Fibroblast of lung (primary cell): ENCODE results near the gene SP7. TPM values are rescaled to one million over a fixed set of nuclear protein-coding genes. Genes with fewer than 3 reads are reported as not detected.
A peak's percentile ranks its signal among the peaks of the same experiment; 100 is the strongest.

ENCODE experiments used
- DNase-seq, 2 donors: peaks; one replicate each; pipeline versions ENCODE4 v3.0.0 to v3.0.0-alpha.2; 2010; ENCODE audit warnings: low read depth in 2 of 2
- H2AFZ ChIP-seq: 2 replicates; pipeline ENCODE4 v1.5.1; 2012; ENCODE audit warnings: low read length, control low read depth, inconsistent platforms
- H3K27ac ChIP-seq: 2 replicates; pipeline ENCODE4 v1.5.1; 2011; ENCODE audit warnings: low read length, control low read depth; ENCODE audit not compliant: insufficient read depth
- H3K27me3 ChIP-seq: 2 replicates; pipeline ENCODE4 v1.5.1; 2011; ENCODE audit warnings: mild to moderate bottlenecking, low read length; ENCODE audit not compliant: control insufficient read depth, insufficient read depth
- H3K36me3 ChIP-seq: 2 replicates; pipeline ENCODE4 v1.5.1; 2011; ENCODE audit warnings: low read length; ENCODE audit not compliant: control insufficient read depth, insufficient read depth
- H3K4me1 ChIP-seq: 2 replicates; pipeline ENCODE4 v1.5.1; 2011; ENCODE audit warnings: low read length; ENCODE audit not compliant: control insufficient read depth, insufficient read depth; ENCODE audit errors: extremely low read depth
- H3K4me2 ChIP-seq: 2 replicates; pipeline ENCODE4 v1.5.1; 2011; ENCODE audit warnings: low read length, control low read depth; ENCODE audit not compliant: insufficient read depth; ENCODE audit errors: extremely low read depth
- H3K4me3 ChIP-seq, 4 experiments: fragments of 200-600 bp in 1 of 4; sonication (generic) in 1 of 4; replicated peaks in 1 of 4; 2 replicates each; pipeline ENCODE4 v1.5.1; 2011 to 2016; ENCODE audit warnings: low read length in 4 of 4, low read depth in 3 of 4, mild to moderate bottlenecking in 3 of 4, control low read depth in 2 of 4, inconsistent platforms in 1 of 4, mixed read lengths in 1 of 4; ENCODE audit not compliant: insufficient read depth in 1 of 4; ENCODE audit errors: control extremely low read depth in 1 of 4
- H3K79me2 ChIP-seq: 2 replicates; pipeline ENCODE4 v1.5.1; 2012; ENCODE audit warnings: mild to moderate bottlenecking, low read length, inconsistent platforms; ENCODE audit not compliant: control insufficient read depth, insufficient read depth
- H3K9ac ChIP-seq: 2 replicates; pipeline ENCODE4 v1.5.1; 2011; ENCODE audit warnings: mild to moderate bottlenecking, low read length, control low read depth; ENCODE audit not compliant: insufficient read depth
- H3K9me3 ChIP-seq: 2 replicates; pipeline ENCODE4 v1.5.1; 2012; ENCODE audit warnings: low read depth, low read length; ENCODE audit not compliant: control insufficient read depth, insufficient read depth
- H4K20me1 ChIP-seq: 2 replicates; pipeline ENCODE4 v1.5.1; 2011; ENCODE audit warnings: low read length; ENCODE audit not compliant: control insufficient read depth, insufficient read depth; ENCODE audit errors: extremely low read depth
- EZH2 ChIP-seq: IDR thresholded peaks from 2 replicates; pipeline ENCODE4 v1.5.1; 2012; ENCODE audit warnings: low read length, control low read depth, mild to moderate bottlenecking; ENCODE audit errors: missing control alignments
- polyA plus RNA-seq, 2 donors: library from polyadenylated mRNA; depleted of rRNA in 1 of 2; stranded (reverse) in 1 of 2; unstranded in 1 of 2; fragments of >200 nt; gene quantifications; 2 replicates each; pipeline ENCODE4 v1.2.1, GENCODE V29; 2011 to 2012; ENCODE audit warnings: missing spikeins in 1 of 2
- total RNA-seq: library from RNA; depleted of rRNA; stranded (reverse); fragments of >200 nt; gene quantifications from 2 replicates; pipeline ENCODE4 v1.2.1, GENCODE V29; 2014
- TF ChIP-seq, protein P1 (sequence below), 2 donors: IDR thresholded peaks in 1 of 2; conservative IDR thresholded peaks in 1 of 2; 1 replicate in 1 of 2; 2 replicates in 1 of 2; pipeline ENCODE4 v1.5.1; 2011 to 2012; ENCODE audit warnings: low read length in 2 of 2, control low read depth in 1 of 2, inconsistent platforms in 1 of 2, low read depth in 1 of 2, mild to moderate bottlenecking in 1 of 2

The SP7 gene
- total and polyA plus RNA-seq, 2 donors (not counting 1 experiment from before 2014, with no cell fraction given), result not detected

DNA sequence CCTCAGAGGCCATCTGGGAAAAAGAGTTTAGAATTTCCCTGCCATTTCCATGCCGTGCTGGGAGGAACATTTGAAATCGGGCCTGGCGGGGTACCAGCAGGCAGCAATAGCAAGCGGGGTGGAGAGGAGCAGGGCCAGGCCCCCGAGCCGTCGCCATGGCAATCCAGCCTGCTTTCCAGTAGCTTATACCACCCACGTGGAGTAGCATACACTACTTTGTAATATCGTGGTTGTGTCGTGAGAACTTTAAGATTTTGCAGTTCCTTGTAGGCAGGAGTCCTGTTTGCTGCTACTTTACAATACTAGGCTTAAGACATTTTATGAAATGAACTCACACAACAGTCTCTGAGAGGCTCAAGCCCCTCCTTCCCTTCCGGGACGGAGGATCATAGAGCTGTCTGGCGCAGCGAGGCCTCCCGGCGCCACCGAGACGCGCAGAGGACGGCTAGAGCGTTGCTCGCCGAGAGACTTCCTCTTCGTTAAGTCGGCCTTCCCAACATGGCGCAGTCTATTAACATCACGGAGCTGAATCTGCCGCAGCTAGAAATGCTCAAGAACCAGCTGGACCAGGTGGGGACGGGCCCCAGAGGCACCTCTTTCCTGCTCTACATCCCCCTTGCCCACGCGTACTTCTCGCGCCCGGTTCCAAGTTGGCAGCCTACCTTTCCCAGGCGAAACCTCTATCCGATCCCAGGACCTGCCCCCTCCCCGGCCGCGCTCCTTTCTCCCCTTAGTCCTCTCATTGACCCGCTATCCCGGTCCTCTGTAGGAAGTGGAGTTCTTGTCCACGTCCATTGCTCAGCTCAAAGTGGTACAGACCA, 40.9 kb downstream of the SP7 start, which contains the start of gene PFDN5:
PFDN5 (plus strand) TSS at position 473 of the 821 bp plus-strand sequence; CDS start at position 499, 26 bp downstream.
- Histone ChIP-seq H3K4me3 (peak within 1 kb of the TSS; percentile 76 to 94 (median 86)), H3K9ac (peak within 1 kb of the TSS; percentile 90), H3K27ac (peak within 1 kb of the TSS; percentile 95), H4K20me1 (no peaks in the 10 kb centered on the region), H3K4me1 (peaks cover 24% of the 10 kb centered on the region), H3K27me3 (no peaks in the 10 kb centered on the region), H3K9me3 (no peaks in the 10 kb centered on the region), H2AFZ (peak within 1 kb of the TSS; percentile 92), H3K4me2 (peak within 1 kb of the TSS; percentile 75), H3K36me3 (peaks cover 10% of the 10 kb centered on the region), H3K79me2 (peaks cover 25% of the 10 kb centered on the region)
- TF ChIP-seq, protein P1, sequence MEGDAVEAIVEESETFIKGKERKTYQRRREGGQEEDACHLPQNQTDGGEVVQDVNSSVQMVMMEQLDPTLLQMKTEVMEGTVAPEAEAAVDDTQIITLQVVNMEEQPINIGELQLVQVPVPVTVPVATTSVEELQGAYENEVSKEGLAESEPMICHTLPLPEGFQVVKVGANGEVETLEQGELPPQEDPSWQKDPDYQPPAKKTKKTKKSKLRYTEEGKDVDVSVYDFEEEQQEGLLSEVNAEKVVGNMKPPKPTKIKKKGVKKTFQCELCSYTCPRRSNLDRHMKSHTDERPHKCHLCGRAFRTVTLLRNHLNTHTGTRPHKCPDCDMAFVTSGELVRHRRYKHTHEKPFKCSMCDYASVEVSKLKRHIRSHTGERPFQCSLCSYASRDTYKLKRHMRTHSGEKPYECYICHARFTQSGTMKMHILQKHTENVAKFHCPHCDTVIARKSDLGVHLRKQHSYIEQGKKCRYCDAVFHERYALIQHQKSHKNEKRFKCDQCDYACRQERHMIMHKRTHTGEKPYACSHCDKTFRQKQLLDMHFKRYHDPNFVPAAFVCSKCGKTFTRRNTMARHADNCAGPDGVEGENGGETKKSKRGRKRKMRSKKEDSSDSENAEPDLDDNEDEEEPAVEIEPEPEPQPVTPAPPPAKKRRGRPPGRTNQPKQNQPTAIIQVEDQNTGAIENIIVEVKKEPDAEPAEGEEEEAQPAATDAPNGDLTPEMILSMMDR (conservative IDR thresholded peaks at IDR 0.05 in 1 of 2, IDR thresholded peaks at IDR 0.05 in 1 of 2; ENCODE audit: low read depth in 1 of 2, low read length in 2 of 2), result no peak
- no peak for TF ChIP-seq EZH2
- peak; percentile 92 to 94 for DNase-seq

DNA sequence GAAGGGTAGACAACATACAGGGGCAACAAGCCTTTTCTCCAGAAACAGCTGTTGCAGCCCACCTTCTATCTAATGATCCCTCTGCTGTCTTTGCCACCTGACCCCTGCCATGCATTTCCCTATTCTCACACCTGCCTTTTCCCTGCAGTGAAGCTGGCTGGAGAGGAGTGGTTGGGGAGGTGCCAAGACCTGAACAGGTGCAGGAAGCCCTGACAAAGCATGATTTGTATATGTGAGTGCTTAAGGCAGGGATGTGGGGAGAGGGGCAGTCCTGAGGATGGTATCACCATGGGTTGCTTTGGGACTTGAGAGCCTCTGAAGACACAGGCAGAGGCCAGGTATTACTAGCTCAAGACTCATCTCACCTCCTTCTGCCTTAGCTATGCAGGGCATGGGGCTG, 43.7 kb downstream of the SP7 start:
- H3K27me3 ChIP-seq, result no peaks in the 10 kb centered on the region
- H3K27ac ChIP-seq, result no peak overlapping the region
- peaks cover 23% of the 10 kb centered on the region for H3K4me1 ChIP-seq
- no peak overlapping the region for H3K9ac ChIP-seq
- no peak for DNase-seq
- peaks cover 21% of the 10 kb centered on the region for H3K79me2 ChIP-seq
- no peaks in the 10 kb centered on the region for H3K9me3 ChIP-seq
- H3K4me3 ChIP-seq, result no peak overlapping the region
- no peak overlapping the region for H2AFZ ChIP-seq
- H3K4me2 ChIP-seq, result no peak overlapping the region
- TF ChIP-seq, protein P1 (conservative IDR thresholded peaks at IDR 0.05 in 1 of 2, IDR thresholded peaks at IDR 0.05 in 1 of 2; ENCODE audit: low read depth in 1 of 2, low read length in 2 of 2), result no peak
- no peak for TF ChIP-seq EZH2
- peaks cover 14% of the 10 kb centered on the region for H3K36me3 ChIP-seq
- H4K20me1 ChIP-seq, result no peaks in the 10 kb centered on the region

DNA sequence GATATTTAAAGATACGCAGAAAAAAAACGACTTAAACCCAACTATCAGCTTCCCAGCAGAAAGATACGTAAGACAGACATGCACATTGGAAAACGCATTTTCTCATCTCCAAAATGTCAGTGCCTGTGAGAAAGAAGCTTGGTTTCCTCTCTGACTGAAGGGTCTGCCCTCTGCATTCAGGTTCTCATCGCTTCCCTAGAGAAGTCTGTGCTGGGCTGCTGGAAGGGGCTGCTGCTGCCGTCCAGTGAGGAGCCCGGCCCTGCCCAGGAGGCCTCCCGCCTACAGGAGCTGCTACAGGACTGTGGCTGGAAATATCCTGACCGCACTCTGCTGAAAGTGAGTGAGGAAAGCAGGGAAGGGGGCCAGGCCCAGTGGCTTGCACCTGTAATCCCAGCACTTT, 45.5 kb downstream of the SP7 start:
- H3K4me1 ChIP-seq, result peaks cover 20% of the 10 kb centered on the region
- H4K20me1 ChIP-seq, result no peaks in the 10 kb centered on the region
- no peak overlapping the region for H3K9ac ChIP-seq
- peak; percentile 24 to 52 for DNase-seq
- peak overlapping the region; percentile 56 for H3K27ac ChIP-seq
- no peaks in the 10 kb centered on the region for H3K27me3 ChIP-seq
- H3K79me2 ChIP-seq, result peaks cover 3% of the 10 kb centered on the region
- peak overlapping the region; percentile 52 for H2AFZ ChIP-seq
- H3K4me3 ChIP-seq, result no peak overlapping the region
- H3K9me3 ChIP-seq, result no peaks in the 10 kb centered on the region
- no peak overlapping the region for H3K4me2 ChIP-seq
- TF ChIP-seq, protein P1 (conservative IDR thresholded peaks at IDR 0.05 in 1 of 2, IDR thresholded peaks at IDR 0.05 in 1 of 2; ENCODE audit: low read depth in 1 of 2, low read length in 2 of 2), result no peak
- no peak for TF ChIP-seq EZH2
- peaks cover 19% of the 10 kb centered on the region for H3K36me3 ChIP-seq
